CD4-positive, alpha-beta T cell treated with Interleukin-15 for 4 hours (primary cell): ENCODE data around the gene PRR5L.

ENCODE experiments used
- DNase-seq: peaks from one replicate; pipeline ENCODE4 v3.0.0-alpha.2; 2020; ENCODE audit warnings: low spot score

PRR5L gene

GRCh38 chr11:36376888-36377758 is 81.0 kb downstream of the PRR5L start:
- DNase-seq: peak; percentile 68

- no peak for DNase-seq
These were observed 81.9 kb downstream of the PRR5L start for GRCh38 chr11:36377759-36378564.

- no peak for DNase-seq
These were observed 83.6 kb downstream of the PRR5L start for GRCh38 chr11:36379653-36380052.

GRCh38 chr11:36380296-36381014 is 84.4 kb downstream of the PRR5L start:
- DNase-seq: no peak

- DNase-seq: no peak
These were observed 84.9 kb downstream of the PRR5L start for GRCh38 chr11:36381015-36381360.

GRCh38 chr11:36383195-36383594 is 87.1 kb downstream of the PRR5L start:
- no peak for DNase-seq

GRCh38 chr11:36385121-36385970 is 89.3 kb downstream of the PRR5L start:
- peak; percentile 72 for DNase-seq

GRCh38 chr11:36386411-36386810 is 90.3 kb downstream of the PRR5L start:
- DNase-seq: no peak

- no peak for DNase-seq
These were observed 92.0 kb downstream of the PRR5L start for GRCh38 chr11:36388071-36388470.

GRCh38 chr11:36388951-36389350 is 92.9 kb downstream of the PRR5L start:
- DNase-seq: no peak

- no peak for DNase-seq
These were observed 93.7 kb downstream of the PRR5L start for GRCh38 chr11:36389811-36390210.

- peak; percentile 70 for DNase-seq
These were observed 94.9 kb downstream of the PRR5L start for GRCh38 chr11:36390963-36391471.

GRCh38 chr11:36392196-36392595 is 96.1 kb downstream of the PRR5L start:
- no peak for DNase-seq

GRCh38 chr11:36394056-36394455 is 98.0 kb downstream of the PRR5L start:
- DNase-seq: peak; percentile 66

- DNase-seq: no peak
These were observed 98.8 kb downstream of the PRR5L start for GRCh38 chr11:36394926-36395325.

- DNase-seq: no peak
These were observed 100.1 kb downstream of the PRR5L start for GRCh38 chr11:36395978-36396736.

- DNase-seq: no peak
These were observed 102.3 kb downstream of the PRR5L start for GRCh38 chr11:36398231-36398953.

GRCh38 chr11:36399236-36399635 is 103.1 kb downstream of the PRR5L start:
- DNase-seq: no peak

- no peak for DNase-seq
These were observed 103.7 kb downstream of the PRR5L start for GRCh38 chr11:36399745-36400144.
